Liver (tissue), 9 donors: ENCODE measurements around the gene BGN. TPM values are rescaled to one million over a fixed set of nuclear protein-coding genes. Genes with fewer than 3 reads are reported as not detected.

Experiments
- DNase-seq: peaks from one replicate; pipeline ENCODE4 v3.0.0-alpha.2; 2017; ENCODE audit warnings: low spot score
- H3K27ac ChIP-seq, 2 donors: one replicate each; pipeline ENCODE4 v1.7.0; 2013; ENCODE audit warnings: inconsistent platforms in 2 of 2, low read length in 2 of 2, control low read depth in 1 of 2, low read depth in 1 of 2, mild to moderate bottlenecking in 1 of 2
- H3K27me3 ChIP-seq, 4 donors: one replicate each; pipeline versions ENCODE4 v1.6.1 to v1.7.0; 2013; ENCODE audit warnings: low read length in 3 of 4, inconsistent platforms in 1 of 4, mild to moderate bottlenecking in 1 of 4, moderate library complexity in 1 of 4; ENCODE audit not compliant: control insufficient read depth in 4 of 4, insufficient read depth in 4 of 4
- H3K36me3 ChIP-seq, 4 donors: one replicate each; pipeline versions ENCODE4 v1.6.1 to v1.7.0; 2013; ENCODE audit warnings: low read length in 3 of 4, mild to moderate bottlenecking in 3 of 4, low read depth in 1 of 4, moderate library complexity in 1 of 4; ENCODE audit not compliant: control insufficient read depth in 4 of 4, insufficient read depth in 3 of 4
- H3K4me1 ChIP-seq, 4 donors: one replicate each; pipeline versions ENCODE4 v1.6.1 to v1.7.0; 2013; ENCODE audit warnings: low read length in 3 of 4, mild to moderate bottlenecking in 3 of 4, moderate library complexity in 1 of 4; ENCODE audit not compliant: control insufficient read depth in 4 of 4, insufficient read depth in 4 of 4
- H3K4me3 ChIP-seq, 3 donors: one replicate each; pipeline versions ENCODE4 v1.6.1 to v1.7.0; 2013; ENCODE audit warnings: low read length in 3 of 3, control low read depth in 1 of 3, low read depth in 1 of 3, mild to moderate bottlenecking in 1 of 3
- H3K9ac ChIP-seq, 2 donors: one replicate each; pipeline ENCODE4 v1.7.0; 2013; ENCODE audit warnings: low read length in 2 of 2, mild to moderate bottlenecking in 2 of 2, moderate library complexity in 2 of 2, control low read depth in 1 of 2, low read depth in 1 of 2
- H3K9me3 ChIP-seq, 4 donors: one replicate each; pipeline versions ENCODE4 v1.6.1 to v1.7.0; 2013; ENCODE audit warnings: low read length in 3 of 4; ENCODE audit not compliant: control insufficient read depth in 4 of 4
- ATF3 ChIP-seq: IDR thresholded peaks from 2 replicates; pipeline ENCODE4 v1.6.1; 2016; ENCODE audit warnings: antibody characterized with exemption
- FOXA2 ChIP-seq: IDR thresholded peaks from 2 replicates; pipeline ENCODE4 v1.6.1; 2016; ENCODE audit warnings: antibody characterized with exemption
- HNF4G ChIP-seq: IDR thresholded peaks from 2 replicates; pipeline ENCODE4 v1.6.1; 2016; ENCODE audit warnings: antibody characterized with exemption
- NR2F2 ChIP-seq: IDR thresholded peaks from 2 replicates; pipeline ENCODE4 v1.6.1; 2016; ENCODE audit warnings: antibody characterized with exemption
- RAD21 ChIP-seq, 2 donors: IDR thresholded peaks; 2 replicates each; pipeline ENCODE4 v1.6.1; 2016; ENCODE audit warnings: antibody characterized with exemption in 2 of 2, mild to moderate bottlenecking in 2 of 2
- REST ChIP-seq: IDR thresholded peaks from 2 replicates; pipeline ENCODE4 v1.6.1; 2016; ENCODE audit warnings: antibody characterized with exemption, mild to moderate bottlenecking
- SP1 ChIP-seq: IDR thresholded peaks from 2 replicates; pipeline ENCODE4 v1.6.1; 2018; ENCODE audit warnings: antibody characterized with exemption, mild to moderate bottlenecking
- YY1 ChIP-seq: IDR thresholded peaks from 2 replicates; pipeline ENCODE4 v1.6.1; 2016; ENCODE audit warnings: antibody characterized with exemption, mild to moderate bottlenecking
- WGBS: extraction: QIAGEN DNeasy Blood & Tissue Kit; methylation state at CpG from one replicate; pipeline ENCODE4 v1.1.7; 2013; 5-methylcytosine and 5-hydroxymethylcytosine counted together
- polyA plus RNA-seq, 2 donors: library from polyadenylated mRNA; stranded (reverse) in 1 of 2; unstranded in 1 of 2; fragments of 200-250 nt in 1 of 2; fragments of >200 nt in 1 of 2; fragmentation: Nextera tagmentation in 1 of 2; extraction: Ambion mirVana in 1 of 2; gene quantifications; one replicate each; pipeline versions ENCODE4 v1.2.1 to v1.2.3, GENCODE V29; 2013 to 2015
- total RNA-seq, 2 donors: library from RNA; depleted of rRNA; stranded (reverse); fragments of >200 nt; gene quantifications; one replicate each; pipeline ENCODE4 v1.2.3, GENCODE V29; 2014
- TF ChIP-seq, protein P1 (sequence below): fragments of 150-350 bp; IDR thresholded peaks from 2 replicates; pipeline ENCODE4 v1.5.1; 2017; ENCODE audit warnings: improper control_type of control experiment, low read depth, low read length; ENCODE audit not compliant: missing input control
- donor health status: healthy.
- donor health status: healthy.
- donor health status: healthy.
- donor health status: healthy.
- donor health status: healthy.

BGN gene
- total and polyA plus RNA-seq, 4 donors, result 11.7 to 131 (median 44.8) TPM

DNA sequence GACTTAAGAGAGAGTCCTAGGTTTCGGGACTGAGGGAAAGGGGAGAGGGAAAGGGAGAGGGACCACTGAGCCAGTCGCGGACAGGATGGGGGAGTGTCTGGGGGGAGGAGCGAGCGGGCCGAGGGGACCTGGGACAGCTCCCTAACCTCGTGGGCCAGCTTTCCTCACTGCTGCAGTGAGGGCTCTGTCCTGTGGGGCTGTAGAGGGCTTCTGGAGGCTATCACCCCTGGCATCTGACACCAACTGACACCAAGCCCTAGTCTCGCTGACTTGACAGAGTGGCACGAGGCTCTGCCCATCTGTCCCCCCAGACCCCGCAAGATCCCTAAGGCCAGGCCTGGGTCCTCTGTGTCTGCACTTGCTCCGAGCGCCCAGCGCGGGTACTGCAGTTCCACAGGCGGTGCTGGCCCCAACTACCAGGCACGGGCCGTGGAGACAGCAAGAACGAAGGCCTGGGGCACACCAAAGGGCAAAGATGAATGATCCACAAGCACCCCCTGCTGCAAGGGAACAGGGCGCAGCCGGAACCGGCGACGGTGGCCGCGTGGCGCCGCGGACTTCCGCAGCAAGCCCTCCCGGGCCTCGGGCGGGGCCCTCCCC, 24.9 kb upstream of the BGN start:
- peak overlapping the region in 1 of 2 donors; percentile 26 for H3K9ac ChIP-seq
- DNase-seq, result no peak
- H3K9me3 ChIP-seq, result no peaks in the 10 kb centered on the region
- peak overlapping the region in 1 of 2 donors; percentile 50 for H3K27ac ChIP-seq
- WGBS, result 2% methylated on average over 32 of the region's 32 CpGs
- H3K27me3 ChIP-seq, result no peaks in the 10 kb centered on the region
- H3K4me3 ChIP-seq, result peak overlapping the region; percentile 65 to 69 (median 69)
- H3K36me3 ChIP-seq, result peaks cover 0 to under 1% (median 0%) of the 10 kb centered on the region in 4 donors
- peaks cover 2 to 15% (median 6%) of the 10 kb centered on the region in 4 donors for H3K4me1 ChIP-seq
- TF ChIP-seq REST, result peak; percentile 87
- TF ChIP-seq HNF4G, result no peak

- Histone ChIP-seq H3K4me3 (peak within 1 kb of the TSS; percentile 65 to 69 (median 69)), H3K27me3 (no peaks in the 10 kb centered on the region), H3K27ac (peak within 1 kb of the TSS; percentile 25 to 50), H3K9me3 (no peaks in the 10 kb centered on the region), H3K36me3 (no peaks in the 10 kb centered on the region), H3K4me1 (peaks cover 2 to 15% (median 8%) of the 10 kb centered on the region in 4 donors), H3K9ac (peak within 1 kb of the TSS in 1 of 2 donors; percentile 26)
- TF ChIP-seq YY1 (peak; percentile 66), ATF3 (no peak), REST (no peak), HNF4G (no peak), RAD21 (IDR thresholded peaks at IDR 0.05) (peak; percentile 69 to 74), SP1 (peak; percentile 22), NR2F2 (no peak), FOXA2 (no peak)
- TF ChIP-seq, protein P1, sequence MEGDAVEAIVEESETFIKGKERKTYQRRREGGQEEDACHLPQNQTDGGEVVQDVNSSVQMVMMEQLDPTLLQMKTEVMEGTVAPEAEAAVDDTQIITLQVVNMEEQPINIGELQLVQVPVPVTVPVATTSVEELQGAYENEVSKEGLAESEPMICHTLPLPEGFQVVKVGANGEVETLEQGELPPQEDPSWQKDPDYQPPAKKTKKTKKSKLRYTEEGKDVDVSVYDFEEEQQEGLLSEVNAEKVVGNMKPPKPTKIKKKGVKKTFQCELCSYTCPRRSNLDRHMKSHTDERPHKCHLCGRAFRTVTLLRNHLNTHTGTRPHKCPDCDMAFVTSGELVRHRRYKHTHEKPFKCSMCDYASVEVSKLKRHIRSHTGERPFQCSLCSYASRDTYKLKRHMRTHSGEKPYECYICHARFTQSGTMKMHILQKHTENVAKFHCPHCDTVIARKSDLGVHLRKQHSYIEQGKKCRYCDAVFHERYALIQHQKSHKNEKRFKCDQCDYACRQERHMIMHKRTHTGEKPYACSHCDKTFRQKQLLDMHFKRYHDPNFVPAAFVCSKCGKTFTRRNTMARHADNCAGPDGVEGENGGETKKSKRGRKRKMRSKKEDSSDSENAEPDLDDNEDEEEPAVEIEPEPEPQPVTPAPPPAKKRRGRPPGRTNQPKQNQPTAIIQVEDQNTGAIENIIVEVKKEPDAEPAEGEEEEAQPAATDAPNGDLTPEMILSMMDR, result peak; percentile 67
- 9% methylated on average over 69 of the region's 70 CpGs for WGBS
- DNase-seq, result peak; percentile 92
These were observed 24.1 kb upstream of the BGN start, which contains the start of gene HAUS7 for GRCh38 chrX:153470411-153471363. TSS of gene HAUS7 (minus strand) at chrX:153470576. CDS start at chrX:153470557, 19 bp downstream.
